Ishikawa (cell line): Measurements from ENCODE around the gene PLVAP.

ENCODE experiments used
- CEBPB ChIP-seq: IDR thresholded peaks from 2 replicates; pipeline ENCODE4 v1.6.1; 2012
- CREB1 ChIP-seq: IDR thresholded peaks from 2 replicates; pipeline ENCODE4 v1.6.1; 2012; ENCODE audit warnings: low read depth
- EGR1 ChIP-seq: IDR thresholded peaks from 2 replicates; pipeline ENCODE4 v1.6.1; 2012
- EP300 ChIP-seq: IDR thresholded peaks from 2 replicates; pipeline ENCODE4 v1.6.1; 2012; ENCODE audit warnings: borderline replicate concordance
- FOXM1 ChIP-seq: IDR thresholded peaks from 2 replicates; pipeline ENCODE4 v1.6.1; 2012; ENCODE audit warnings: low read depth, borderline replicate concordance
- NFIC ChIP-seq: IDR thresholded peaks from 2 replicates; pipeline ENCODE4 v1.6.1; 2012
- RAD21 ChIP-seq: IDR thresholded peaks from 2 replicates; pipeline ENCODE4 v1.6.1; 2012; ENCODE audit warnings: low read depth
- TAF1 ChIP-seq: IDR thresholded peaks from 2 replicates; pipeline ENCODE4 v1.6.1; 2012; ENCODE audit warnings: low read depth, mild to moderate bottlenecking
- TCF12 ChIP-seq: IDR thresholded peaks from 2 replicates; pipeline ENCODE4 v1.6.1; 2012; ENCODE audit warnings: low read depth
- TEAD4 ChIP-seq: IDR thresholded peaks from 2 replicates; pipeline ENCODE4 v1.6.1; 2012
- YY1 ChIP-seq: IDR thresholded peaks from 2 replicates; pipeline ENCODE4 v1.6.1; 2012; ENCODE audit warnings: low read depth
- ZBTB7A ChIP-seq: IDR thresholded peaks from 2 replicates; pipeline ENCODE4 v1.6.1; 2012; ENCODE audit warnings: low read depth
- TF ChIP-seq, protein P1 (sequence below): IDR thresholded peaks from 2 replicates; pipeline ENCODE4 v1.6.1; 2012
- TF ChIP-seq, protein P2 (sequence below): IDR thresholded peaks from 2 replicates; pipeline ENCODE4 v1.6.1; 2012
- TF ChIP-seq, protein P3 (sequence below): IDR thresholded peaks from 2 replicates; pipeline ENCODE4 v1.6.1; 2012; ENCODE audit warnings: low read depth, mild to moderate bottlenecking

The PLVAP gene

DNA sequence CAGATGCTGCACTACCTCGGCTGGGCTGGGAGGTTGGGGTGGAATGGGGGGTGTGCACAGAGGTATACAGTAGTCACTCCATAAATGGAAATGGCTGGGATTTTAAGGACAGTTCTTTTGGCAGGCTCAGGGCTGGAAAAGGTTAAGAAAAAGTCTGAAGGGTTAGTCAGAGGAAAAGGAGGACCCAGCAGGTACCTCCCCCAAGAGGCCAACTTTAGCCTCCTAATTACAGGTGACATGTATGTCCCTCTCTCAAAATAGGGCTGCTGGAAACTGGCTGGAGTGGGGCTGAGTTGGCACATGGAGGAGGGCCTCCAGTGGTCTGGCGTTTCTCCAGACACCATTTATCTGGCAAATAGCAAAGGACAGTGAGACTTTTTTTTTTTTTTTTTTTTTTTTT is 15.9 kb upstream of the PLVAP start:
- no peak; the same call in 1 of the 2 replicates for TF ChIP-seq NFIC
- no peak for TF ChIP-seq CREB1
- TF ChIP-seq TEAD4 = no peak
- TF ChIP-seq, protein P1, sequence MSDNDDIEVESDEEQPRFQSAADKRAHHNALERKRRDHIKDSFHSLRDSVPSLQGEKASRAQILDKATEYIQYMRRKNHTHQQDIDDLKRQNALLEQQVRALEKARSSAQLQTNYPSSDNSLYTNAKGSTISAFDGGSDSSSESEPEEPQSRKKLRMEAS = no peak
- TF ChIP-seq RAD21 = no peak
- no peak for TF ChIP-seq TCF12
- TF ChIP-seq, protein P2, sequence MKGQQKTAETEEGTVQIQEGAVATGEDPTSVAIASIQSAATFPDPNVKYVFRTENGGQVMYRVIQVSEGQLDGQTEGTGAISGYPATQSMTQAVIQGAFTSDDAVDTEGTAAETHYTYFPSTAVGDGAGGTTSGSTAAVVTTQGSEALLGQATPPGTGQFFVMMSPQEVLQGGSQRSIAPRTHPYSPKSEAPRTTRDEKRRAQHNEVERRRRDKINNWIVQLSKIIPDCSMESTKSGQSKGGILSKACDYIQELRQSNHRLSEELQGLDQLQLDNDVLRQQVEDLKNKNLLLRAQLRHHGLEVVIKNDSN = no peak
- TF ChIP-seq ZBTB7A = no peak

DNA sequence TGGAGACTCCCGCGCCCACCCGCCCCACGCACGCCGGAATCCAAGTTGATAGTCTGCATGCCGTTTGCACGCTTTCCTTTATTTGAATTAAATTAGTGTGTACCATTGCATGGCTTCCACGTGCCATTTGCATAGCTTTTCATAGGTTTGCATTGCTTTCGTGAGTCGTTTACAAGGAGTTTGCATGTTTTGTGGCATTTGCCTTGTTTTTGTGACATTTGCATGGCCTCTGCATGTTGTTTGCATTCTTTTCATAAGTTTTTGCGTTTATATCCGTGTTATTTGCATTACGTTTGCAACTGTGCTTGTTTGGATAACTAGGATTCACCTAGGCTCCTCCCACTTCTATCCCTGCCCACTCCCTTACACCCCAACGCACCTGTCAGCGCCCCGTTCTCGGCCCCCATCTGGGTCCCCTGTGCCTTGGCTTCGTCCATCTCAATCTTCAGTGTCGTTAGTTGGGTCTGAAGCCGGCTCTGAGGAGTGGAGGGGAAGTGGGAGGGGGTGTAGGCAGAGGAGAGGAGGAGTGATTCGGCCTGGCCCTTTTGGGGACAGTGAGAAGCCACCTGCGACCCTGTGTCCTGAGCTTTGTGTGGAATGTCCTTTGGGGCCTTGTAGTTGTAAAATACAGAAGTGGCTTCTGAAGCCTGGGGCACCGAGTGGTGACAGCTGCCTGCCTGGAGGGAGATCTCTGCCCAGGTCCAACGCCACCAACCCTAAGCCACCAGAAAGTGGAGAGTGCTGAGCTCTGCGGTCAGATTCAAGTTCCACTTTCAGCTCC is 14.4 kb upstream of the PLVAP start:
- TF ChIP-seq, protein P1 = peak; percentile 52; the same call in 1 of the 2 replicates
- TF ChIP-seq EP300 = no peak

DNA sequence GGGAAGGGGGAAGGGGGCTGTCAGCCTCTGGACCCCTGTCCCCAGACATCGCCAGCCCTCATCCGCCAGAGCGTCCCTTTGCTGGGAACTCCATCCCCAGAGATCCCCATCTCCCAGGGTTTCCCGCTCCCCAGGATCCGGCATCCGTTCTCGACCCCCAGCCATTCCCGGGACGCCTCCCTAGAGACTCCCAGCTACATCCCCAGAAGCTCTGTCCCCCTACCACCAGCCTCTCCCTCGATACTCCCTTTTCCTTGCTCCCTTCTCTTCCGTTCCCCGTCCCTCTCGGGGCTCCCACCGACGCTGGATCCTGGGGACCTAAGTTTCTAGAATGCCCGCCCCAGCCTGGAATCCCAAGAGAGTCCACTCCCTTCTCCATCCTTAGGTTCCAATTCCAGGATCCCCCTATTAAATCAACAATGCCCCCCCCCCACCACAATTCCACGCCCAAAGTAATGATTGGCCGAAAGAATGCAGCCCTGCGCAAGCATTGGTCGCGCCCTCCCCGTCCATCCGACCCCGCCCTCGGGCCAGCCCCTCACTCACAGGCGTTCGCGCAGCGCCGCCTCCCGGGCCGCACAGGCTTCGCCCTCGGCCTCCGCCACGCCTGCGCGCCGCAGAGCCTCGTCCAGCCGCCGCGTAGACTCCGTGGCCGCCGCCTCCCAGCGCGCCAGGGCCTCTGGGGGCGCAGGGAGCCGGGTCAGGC is 13.7 kb upstream of the PLVAP start:
- TF ChIP-seq FOXM1 = no peak
- TF ChIP-seq, protein P3, sequence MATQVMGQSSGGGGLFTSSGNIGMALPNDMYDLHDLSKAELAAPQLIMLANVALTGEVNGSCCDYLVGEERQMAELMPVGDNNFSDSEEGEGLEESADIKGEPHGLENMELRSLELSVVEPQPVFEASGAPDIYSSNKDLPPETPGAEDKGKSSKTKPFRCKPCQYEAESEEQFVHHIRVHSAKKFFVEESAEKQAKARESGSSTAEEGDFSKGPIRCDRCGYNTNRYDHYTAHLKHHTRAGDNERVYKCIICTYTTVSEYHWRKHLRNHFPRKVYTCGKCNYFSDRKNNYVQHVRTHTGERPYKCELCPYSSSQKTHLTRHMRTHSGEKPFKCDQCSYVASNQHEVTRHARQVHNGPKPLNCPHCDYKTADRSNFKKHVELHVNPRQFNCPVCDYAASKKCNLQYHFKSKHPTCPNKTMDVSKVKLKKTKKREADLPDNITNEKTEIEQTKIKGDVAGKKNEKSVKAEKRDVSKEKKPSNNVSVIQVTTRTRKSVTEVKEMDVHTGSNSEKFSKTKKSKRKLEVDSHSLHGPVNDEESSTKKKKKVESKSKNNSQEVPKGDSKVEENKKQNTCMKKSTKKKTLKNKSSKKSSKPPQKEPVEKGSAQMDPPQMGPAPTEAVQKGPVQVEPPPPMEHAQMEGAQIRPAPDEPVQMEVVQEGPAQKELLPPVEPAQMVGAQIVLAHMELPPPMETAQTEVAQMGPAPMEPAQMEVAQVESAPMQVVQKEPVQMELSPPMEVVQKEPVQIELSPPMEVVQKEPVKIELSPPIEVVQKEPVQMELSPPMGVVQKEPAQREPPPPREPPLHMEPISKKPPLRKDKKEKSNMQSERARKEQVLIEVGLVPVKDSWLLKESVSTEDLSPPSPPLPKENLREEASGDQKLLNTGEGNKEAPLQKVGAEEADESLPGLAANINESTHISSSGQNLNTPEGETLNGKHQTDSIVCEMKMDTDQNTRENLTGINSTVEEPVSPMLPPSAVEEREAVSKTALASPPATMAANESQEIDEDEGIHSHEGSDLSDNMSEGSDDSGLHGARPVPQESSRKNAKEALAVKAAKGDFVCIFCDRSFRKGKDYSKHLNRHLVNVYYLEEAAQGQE = no peak
- no peak for TF ChIP-seq TEAD4
- TF ChIP-seq, protein P1 = peak; percentile 61
- no peak for TF ChIP-seq NFIC
- TF ChIP-seq TAF1 = no peak
- TF ChIP-seq YY1 = 0 out of 2 replicates have a peak, but pooled peaks have one; percentile 13
- TF ChIP-seq, protein P2 = no peak
- no peak for TF ChIP-seq CREB1
- no peak for TF ChIP-seq CEBPB
- TF ChIP-seq ZBTB7A = 0 out of 2 replicates have a peak, but pooled peaks have one; percentile 1
- peak; percentile 46; the same call in 1 of the 2 replicates for TF ChIP-seq RAD21
- TF ChIP-seq EGR1 = no peak
- 0 out of 2 replicates have a peak, but pooled peaks have one; percentile 11 for TF ChIP-seq TCF12
- TF ChIP-seq EP300 = no peak

DNA sequence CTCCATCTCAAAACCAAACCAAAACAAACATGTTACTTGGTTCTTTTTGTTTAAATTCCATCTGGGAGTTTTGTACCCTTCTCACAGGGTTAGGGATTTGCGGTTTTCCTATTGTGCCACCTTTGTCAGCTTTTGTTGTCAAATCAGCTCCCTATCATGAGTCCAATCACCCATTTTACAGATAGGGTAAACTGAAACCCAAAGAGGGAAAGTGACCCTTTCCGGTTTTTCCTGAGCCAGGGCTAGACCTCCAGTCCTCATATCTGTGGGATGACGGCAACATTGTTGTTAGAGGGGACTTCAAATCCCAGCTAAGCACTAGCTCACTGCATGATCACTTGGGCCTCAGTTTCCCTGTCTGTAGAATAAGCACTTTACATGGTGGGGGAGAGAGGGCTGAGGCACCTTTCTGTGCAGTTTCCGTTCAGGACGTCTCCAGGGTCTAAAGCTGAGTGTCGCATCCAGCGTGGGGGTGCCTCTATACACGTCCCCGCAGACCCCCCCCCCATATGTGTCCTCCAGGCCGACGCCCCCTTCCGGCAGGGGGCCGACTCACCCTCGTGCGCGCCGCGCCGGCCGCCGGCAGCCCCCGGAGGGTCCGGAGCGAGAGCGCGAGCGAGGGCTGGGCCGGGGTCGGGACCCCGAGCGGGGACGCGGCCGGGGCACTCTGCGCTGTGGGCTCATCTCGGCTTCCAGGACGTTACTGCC is 13.0 kb upstream of the PLVAP start:
- TF ChIP-seq FOXM1 (no peak), RAD21 (no peak), TEAD4 (no peak), YY1 (no peak), EP300 (no peak), NFIC (no peak), CEBPB (no peak), TCF12 (no peak), TAF1 (no peak), ZBTB7A (no peak), CREB1 (no peak), EGR1 (no peak)
- TF ChIP-seq, protein P2 = no peak
- TF ChIP-seq, protein P3 = no peak
- TF ChIP-seq, protein P1 = no peak
